Endometrial microvascular endothelial cells (primary cell): ENCODE data around the gene METRNL. TPM values are rescaled to one million over a fixed set of nuclear protein-coding genes. Genes with fewer than 3 reads are reported as not detected.
"Not testable (repeated sequence)": the region's sequence is repeated elsewhere in the genome, so short reads cannot be mapped to it uniquely, and the experiment has no call there.

Experiments
- in situ Hi-C: cut with HindIII; loops from 2 replicates; pipeline ENCODE4 v1.10.0; 2017; ENCODE audit warnings: low sequenced_read_pairs, low pct_unique_long_range_greater_than_20kb; ENCODE audit errors: inconsistent ontology term
- total RNA-seq: library from RNA; depleted of rRNA; stranded (reverse); fragments of >200 nt; gene quantifications from one replicate; pipeline ENCODE4 v1.2.3, GENCODE V29; 2015; ENCODE audit errors: inconsistent ontology term

The METRNL gene
- total RNA-seq, 1 donor from 2014 or later, result 11.9 TPM

- in situ Hi-C loops, result no loop called here
Observed at GRCh38 chr17:83126275-83126811, 46.9 kb downstream of the METRNL start.

- in situ Hi-C loops, result no loop called here
Observed at GRCh38 chr17:83127431-83128160, 48.2 kb downstream of the METRNL start.

- in situ Hi-C loops, result no loop called here
Observed at GRCh38 chr17:83128306-83129240, 49.2 kb downstream of the METRNL start.

- in situ Hi-C loops, result no loop called here
Observed at GRCh38 chr17:83129676-83130075, 50.3 kb downstream of the METRNL start.

GRCh38 chr17:83131401-83132011, 52.1 kb downstream of the METRNL start:
- in situ Hi-C loops, result no loop called here

- in situ Hi-C loops, result no loop called here
Observed at GRCh38 chr17:83132251-83133081, 53.1 kb downstream of the METRNL start.

GRCh38 chr17:83133302-83134121, 54.1 kb downstream of the METRNL start:
- in situ Hi-C loops, result no loop called here

GRCh38 chr17:83134456-83134855, 55.0 kb downstream of the METRNL start:
- in situ Hi-C loops, result not testable (repeated sequence)

- in situ Hi-C loops, result no loop called here
Observed at GRCh38 chr17:83135692-83136091, 56.3 kb downstream of the METRNL start.

GRCh38 chr17:83136156-83136555, 56.7 kb downstream of the METRNL start:
- in situ Hi-C loops, result no loop called here

- in situ Hi-C loops, result no loop called here
Observed at GRCh38 chr17:83136931-83137330, 57.5 kb downstream of the METRNL start.

GRCh38 chr17:83137523-83137922, 58.1 kb downstream of the METRNL start:
- in situ Hi-C loops, result no loop called here

- in situ Hi-C loops, result no loop called here
Observed at GRCh38 chr17:83138820-83139219, 59.4 kb downstream of the METRNL start.

GRCh38 chr17:83139541-83140248, 60.3 kb downstream of the METRNL start:
- in situ Hi-C loops, result not testable (repeated sequence)

GRCh38 chr17:83140249-83140566, 60.8 kb downstream of the METRNL start:
- in situ Hi-C loops, result not testable (repeated sequence)

GRCh38 chr17:83142619-83143018, 63.2 kb downstream of the METRNL start:
- in situ Hi-C loops, result no loop called here

- in situ Hi-C loops, result no loop called here
Observed at GRCh38 chr17:83143817-83144231, 64.4 kb downstream of the METRNL start.
